ENCODE measurements around the gene CNKSR3.

CNKSR3 gene

GRCh38 chr6:154410619-154411072 lies 99.8 kb downstream of the CNKSR3 start:
- DNase-seq, result no peak

- DNase-seq, result no peak
Observed at GRCh38 chr6:154408891-154409500, 101.5 kb downstream of the CNKSR3 start.

- no peak for DNase-seq
Observed at GRCh38 chr6:154407440-154407839, 103.0 kb downstream of the CNKSR3 start.

GRCh38 chr6:154406869-154407268 lies 103.6 kb downstream of the CNKSR3 start:
- DNase-seq, result no peak

GRCh38 chr6:154406301-154406700 lies 104.2 kb downstream of the CNKSR3 start:
- no peak for DNase-seq

- no peak for DNase-seq
Observed at GRCh38 chr6:154404791-154405400, 105.6 kb downstream of the CNKSR3 start.

GRCh38 chr6:154403788-154404187 lies 106.7 kb downstream of the CNKSR3 start:
- DNase-seq, result no peak

GRCh38 chr6:154402081-154402780 lies 108.3 kb downstream of the CNKSR3 start:
- DNase-seq, result no peak

GRCh38 chr6:154399097-154399496 lies 111.4 kb downstream of the CNKSR3 start:
- no peak for DNase-seq

- DNase-seq, result no peak
Observed at GRCh38 chr6:154397491-154398195, 112.8 kb downstream of the CNKSR3 start.

- no peak for DNase-seq
Observed at GRCh38 chr6:154395878-154396277, 114.6 kb downstream of the CNKSR3 start.

- no peak for DNase-seq
Observed at GRCh38 chr6:154395316-154395715, 115.2 kb downstream of the CNKSR3 start.

- DNase-seq, result no peak
Observed at GRCh38 chr6:154394571-154394970, 115.9 kb downstream of the CNKSR3 start.

GRCh38 chr6:154390034-154390433 lies 120.5 kb downstream of the CNKSR3 start:
- no peak for DNase-seq

- no peak for DNase-seq
Observed at GRCh38 chr6:154388803-154389202, 121.7 kb downstream of the CNKSR3 start.

- no peak for DNase-seq
Observed at GRCh38 chr6:154386848-154387717, 123.4 kb downstream of the CNKSR3 start.

GRCh38 chr6:154384191-154384590 lies 126.3 kb downstream of the CNKSR3 start:
- DNase-seq, result no peak

- no peak for DNase-seq
Observed at GRCh38 chr6:154383273-154383672, 127.2 kb downstream of the CNKSR3 start.

GRCh38 chr6:154382740-154383139 lies 127.7 kb downstream of the CNKSR3 start:
- no peak for DNase-seq

- no peak for DNase-seq
Observed at GRCh38 chr6:154381548-154381947, 128.9 kb downstream of the CNKSR3 start.

- no peak for DNase-seq
Observed at GRCh38 chr6:154380741-154381140, 129.7 kb downstream of the CNKSR3 start.

GRCh38 chr6:154379585-154379984 lies 130.9 kb downstream of the CNKSR3 start:
- DNase-seq, result no peak

GRCh38 chr6:154378518-154378917 lies 132.0 kb downstream of the CNKSR3 start:
- no peak for DNase-seq
